ENCODE results near the gene CCDC106.

DNA sequence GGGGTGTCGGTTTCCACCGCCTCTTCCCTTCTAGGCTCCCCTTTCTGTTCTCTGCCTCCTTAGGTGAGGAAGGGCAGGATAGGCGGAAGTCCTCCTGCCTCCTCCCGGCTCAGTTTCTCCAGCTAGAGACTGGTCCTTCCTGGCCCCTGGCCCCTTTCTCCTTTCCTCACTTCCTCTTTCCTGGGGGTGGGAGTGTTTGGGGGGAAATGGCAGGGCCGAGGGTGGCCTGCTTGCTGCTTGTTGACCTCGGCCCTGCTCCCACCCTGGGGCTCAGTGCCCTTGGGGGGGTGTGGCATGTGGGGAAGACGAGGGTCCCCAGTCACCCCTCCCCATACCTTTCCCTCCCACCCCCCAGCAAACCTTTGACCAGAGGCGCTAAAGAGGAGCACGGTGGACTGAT lies 11.8 kb downstream of the CCDC106 start:
- TF ChIP-seq POLR2A (IDR thresholded peaks at IDR 0.05; ENCODE audit: low read depth, low read length) = no peak
- TF ChIP-seq TAF1 (IDR thresholded peaks at IDR 0.05; ENCODE audit: low read depth, low read length) = no peak
- no peak for TF ChIP-seq POLR2AphosphoS5 (IDR thresholded peaks at IDR 0.05; ENCODE audit: low read depth, low read length)
- TF ChIP-seq SPI1 (IDR thresholded peaks at IDR 0.05; ENCODE audit: low read depth, low read length) = peak; percentile 61
- no peak for TF ChIP-seq POU2F2 (IDR thresholded peaks at IDR 0.05; ENCODE audit: low read depth, low read length)
- no peak for TF ChIP-seq PAX5 (IDR thresholded peaks at IDR 0.05; ENCODE audit: insufficient read depth, low read length, severe bottlenecking)

All from GM12891 (cell line).